ENCODE results near the gene BCAS1. TPM values are rescaled to one million over a fixed set of nuclear protein-coding genes. Genes with fewer than 3 reads are reported as not detected.

Gene BCAS1
- total and polyA plus RNA-seq, 3 donors from 2014 or later: 2.4 to 8.8 (median 3.3) TPM

- Histone ChIP-seq H3K4me1 (no peaks in the 10 kb centered on the region), H3K36me3 (ENCODE audit: low read depth, missing control alignments) (no peaks in the 10 kb centered on the region), H3K9me3 (no peaks in the 10 kb centered on the region), H3K27ac (no peak overlapping the region), H3K4me3 (no peak overlapping the region), H3K27me3 (no peaks in the 10 kb centered on the region)
- WGBS, 2 donors: 70 to 72% methylated on average over 1 of the region's 1 CpG
- no peak for DNase-seq
- TF ChIP-seq POLR2A (IDR thresholded peaks at IDR 0.05) (no peak), CTCF (IDR thresholded peaks at IDR 0.05) (no peak)
- intact Hi-C loops (cut with DNase I; ENCODE audit: low total_unique reads): no loop called here
Measured at GRCh38 chr20:54088430-54088829, 18.0 kb upstream of the BCAS1 start.

GRCh38 chr20:54086507-54087039 lies 16.2 kb upstream of the BCAS1 start:
- intact Hi-C loops (cut with DNase I; ENCODE audit: low total_unique reads): no loop called here
- no peak for DNase-seq
- H3K27me3 ChIP-seq: no peaks in the 10 kb centered on the region
- H3K36me3 ChIP-seq (ENCODE audit: low read depth, missing control alignments): no peaks in the 10 kb centered on the region
- no peak overlapping the region for H3K4me3 ChIP-seq
- H3K4me1 ChIP-seq: no peaks in the 10 kb centered on the region
- WGBS, 2 donors: 57 to 59% methylated on average over 12 of the region's 12 CpGs
- no peak for TF ChIP-seq POLR2A (IDR thresholded peaks at IDR 0.05)
- TF ChIP-seq CTCF (IDR thresholded peaks at IDR 0.05): no peak
- H3K9me3 ChIP-seq: no peaks in the 10 kb centered on the region
- H3K27ac ChIP-seq: no peak overlapping the region

- H3K4me3 ChIP-seq: no peak overlapping the region
- no peaks in the 10 kb centered on the region for H3K9me3 ChIP-seq
- H3K27me3 ChIP-seq: no peaks in the 10 kb centered on the region
- intact Hi-C loops (cut with DNase I; ENCODE audit: low total_unique reads): no loop called here
- DNase-seq: no peak
- no peak overlapping the region for H3K27ac ChIP-seq
- WGBS, 2 donors: 72 to 87% methylated on average over 3 of the region's 3 CpGs
- no peaks in the 10 kb centered on the region for H3K4me1 ChIP-seq
- H3K36me3 ChIP-seq (ENCODE audit: low read depth, missing control alignments): no peaks in the 10 kb centered on the region
- TF ChIP-seq POLR2A (IDR thresholded peaks at IDR 0.05) (no peak), CTCF (IDR thresholded peaks at IDR 0.05) (no peak)
Measured at GRCh38 chr20:54085910-54086309, 15.5 kb upstream of the BCAS1 start.

GRCh38 chr20:54085425-54085824 lies 15.0 kb upstream of the BCAS1 start:
- no peak overlapping the region for H3K4me3 ChIP-seq
- TF ChIP-seq CTCF (IDR thresholded peaks at IDR 0.05): no peak
- TF ChIP-seq POLR2A (IDR thresholded peaks at IDR 0.05): no peak
- H3K4me1 ChIP-seq: no peaks in the 10 kb centered on the region
- H3K27ac ChIP-seq: no peak overlapping the region
- no peak for DNase-seq
- H3K9me3 ChIP-seq: no peaks in the 10 kb centered on the region
- no peaks in the 10 kb centered on the region for H3K27me3 ChIP-seq
- H3K36me3 ChIP-seq (ENCODE audit: low read depth, missing control alignments): no peaks in the 10 kb centered on the region
- intact Hi-C loops (cut with DNase I; ENCODE audit: low total_unique reads): no loop called here
- WGBS, 2 donors: 93 to 100% methylated on average over 1 of the region's 1 CpG

- Histone ChIP-seq H3K27ac (no peak overlapping the region), H3K36me3 (ENCODE audit: low read depth, missing control alignments) (no peaks in the 10 kb centered on the region), H3K4me3 (no peak overlapping the region), H3K9me3 (no peaks in the 10 kb centered on the region), H3K4me1 (no peaks in the 10 kb centered on the region), H3K27me3 (no peaks in the 10 kb centered on the region)
- intact Hi-C loops (cut with DNase I; ENCODE audit: low total_unique reads): no loop called here
- DNase-seq: no peak
- TF ChIP-seq POLR2A (IDR thresholded peaks at IDR 0.05) (no peak), CTCF (IDR thresholded peaks at IDR 0.05) (no peak)
- 74 to 83% methylated on average over 5 of the region's 5 CpGs for WGBS, 2 donors
Measured at GRCh38 chr20:54084727-54085388, 14.5 kb upstream of the BCAS1 start.
